GM19455 (cell line): ENCODE measurements around the gene IL5RA.
A peak's percentile ranks its signal among the peaks of the same experiment; 100 is the strongest.

ENCODE experiments used
- ATAC-seq: cut with Tn5 transposase; IDR thresholded peaks from one replicate; pipeline ENCODE4 v1.9.1; 2021; ENCODE audit not compliant: unreplicated experiment

Gene IL5RA

DNA sequence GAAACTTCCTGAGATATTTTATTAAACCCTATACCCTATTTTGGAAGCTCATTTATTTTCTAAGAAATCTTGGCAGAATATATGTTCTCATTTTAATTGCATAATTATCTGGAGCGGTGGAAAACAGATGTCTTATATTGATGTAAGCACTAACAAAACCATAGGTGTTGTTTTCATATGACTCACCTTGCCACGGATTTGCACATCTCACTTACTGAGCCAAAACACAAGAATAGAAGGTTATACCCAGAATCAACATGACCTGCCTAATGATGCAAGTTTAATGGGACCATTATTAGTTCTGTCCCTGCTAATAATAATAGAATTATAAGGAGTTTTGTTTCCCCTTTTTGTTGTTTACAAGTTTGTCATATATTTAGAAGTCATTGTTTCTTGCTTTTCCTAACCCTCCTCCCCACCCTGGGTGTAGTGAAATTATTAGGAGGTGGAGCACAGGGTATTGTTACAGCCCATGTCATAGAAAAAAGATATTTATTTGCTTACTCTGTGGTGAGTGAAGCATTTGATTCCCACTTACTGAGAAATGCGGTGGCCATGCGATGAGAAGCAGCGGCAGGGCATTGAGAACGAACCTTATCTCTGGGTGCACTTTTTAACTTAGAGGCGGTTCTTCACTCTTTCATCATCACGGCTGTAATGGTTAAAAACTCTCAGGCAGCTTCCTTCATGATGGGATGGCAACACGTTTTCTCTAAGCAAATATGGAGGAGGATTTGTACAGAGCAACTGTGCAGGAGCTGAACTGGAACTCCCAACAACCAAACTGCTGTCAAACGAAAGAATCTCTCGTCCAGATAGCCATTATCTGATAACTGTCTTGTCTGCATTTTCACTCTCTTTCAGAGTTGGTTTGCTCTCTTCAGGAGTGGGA, 521 bp downstream of the IL5RA start:
- peak; percentile 68 for ATAC-seq

DNA sequence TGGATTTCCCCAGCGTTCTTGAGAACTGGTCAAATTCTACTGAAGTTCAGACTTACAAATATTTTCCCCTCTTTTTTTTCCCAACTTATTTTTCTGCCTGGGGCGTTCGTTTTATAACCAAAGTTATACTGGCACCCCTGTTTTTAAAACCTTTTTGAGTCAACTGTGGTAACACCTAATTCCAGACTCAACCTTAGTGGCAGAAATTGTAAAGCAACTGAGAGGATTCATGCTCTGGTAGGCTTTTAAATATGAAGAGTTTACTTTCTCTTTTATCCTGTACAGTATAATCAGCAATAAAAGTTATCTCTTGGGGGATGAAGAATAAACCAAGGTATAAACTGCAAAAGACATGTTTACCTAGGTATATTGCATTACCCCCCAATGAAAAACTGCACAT, 2.3 kb downstream of the IL5RA start:
- no peak for ATAC-seq

DNA sequence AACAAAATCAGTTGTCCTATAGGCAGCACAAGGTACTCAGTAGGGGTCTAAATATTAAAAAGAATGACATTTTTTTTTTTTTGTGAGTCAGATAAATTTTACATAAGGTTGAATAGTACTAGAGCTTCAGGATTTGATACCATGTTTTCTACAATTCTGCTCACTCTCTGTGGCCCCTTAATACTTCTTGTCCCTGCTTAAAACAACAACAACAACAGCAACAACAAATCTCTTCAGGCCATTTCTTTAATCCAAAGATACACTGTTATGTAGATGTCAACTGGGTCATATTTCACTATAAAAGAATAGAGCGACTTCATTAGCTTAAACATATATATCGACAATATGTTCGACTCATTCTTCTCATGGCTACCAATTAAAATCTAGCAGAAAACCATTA, 3.0 kb downstream of the IL5RA start:
- no peak for ATAC-seq

DNA sequence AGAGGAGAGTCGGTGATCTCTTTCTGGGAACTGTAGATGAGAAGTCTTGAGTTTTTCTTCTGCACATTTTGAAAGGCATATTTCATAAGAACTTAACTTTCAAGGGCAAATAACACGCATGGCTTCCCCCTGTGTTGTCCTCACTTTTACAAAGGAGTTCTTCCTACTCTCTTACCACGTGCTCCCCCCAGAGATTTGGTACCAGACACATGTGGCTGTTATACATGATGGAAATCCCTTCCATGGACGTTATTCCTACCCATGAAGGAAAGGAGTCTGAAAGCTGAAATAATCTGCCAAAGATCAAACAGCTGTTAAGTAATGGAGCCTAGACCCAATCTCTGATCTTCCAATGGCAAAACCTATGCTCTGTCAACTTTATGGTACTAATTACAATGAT, 4.4 kb downstream of the IL5RA start:
- no peak for ATAC-seq

DNA sequence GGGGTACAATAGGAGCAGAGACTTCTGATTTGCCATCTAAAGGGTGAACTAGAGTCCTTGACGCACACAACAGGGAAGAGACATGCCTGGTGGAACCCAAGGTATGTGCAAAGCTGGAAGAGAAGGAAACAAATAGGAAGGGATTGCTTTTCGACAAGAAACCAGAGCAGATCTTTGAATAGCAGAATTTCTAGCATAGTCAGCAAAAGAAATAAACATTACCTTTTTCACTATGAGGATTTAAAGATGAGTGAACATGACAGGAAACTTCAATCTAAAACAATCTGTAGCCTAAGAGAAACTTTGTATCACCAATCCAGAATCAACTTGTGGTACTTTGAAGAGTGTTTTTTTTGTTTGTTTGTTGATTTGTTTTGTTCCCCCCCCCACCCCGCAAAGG, 4.9 kb downstream of the IL5RA start:
- ATAC-seq = no peak

DNA sequence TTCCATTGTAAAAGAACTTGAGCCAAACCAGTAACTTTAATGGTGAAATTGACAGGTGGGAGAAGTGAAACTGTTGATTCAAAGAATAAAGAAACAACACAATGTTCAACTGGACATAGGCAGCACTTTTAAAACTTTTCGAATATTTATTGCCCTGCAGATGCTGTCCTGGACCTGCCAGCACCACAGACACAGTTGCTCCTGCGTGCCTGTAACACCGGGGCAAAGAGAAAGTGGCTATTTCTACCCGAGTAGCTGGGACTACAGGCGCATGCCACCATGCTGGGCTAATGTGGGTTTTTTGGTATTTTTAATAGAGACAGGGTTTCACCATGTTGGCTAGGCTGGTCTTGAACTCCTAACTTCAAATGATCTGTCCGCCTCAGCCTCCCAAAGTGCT, 7.4 kb downstream of the IL5RA start:
- no peak for ATAC-seq

DNA sequence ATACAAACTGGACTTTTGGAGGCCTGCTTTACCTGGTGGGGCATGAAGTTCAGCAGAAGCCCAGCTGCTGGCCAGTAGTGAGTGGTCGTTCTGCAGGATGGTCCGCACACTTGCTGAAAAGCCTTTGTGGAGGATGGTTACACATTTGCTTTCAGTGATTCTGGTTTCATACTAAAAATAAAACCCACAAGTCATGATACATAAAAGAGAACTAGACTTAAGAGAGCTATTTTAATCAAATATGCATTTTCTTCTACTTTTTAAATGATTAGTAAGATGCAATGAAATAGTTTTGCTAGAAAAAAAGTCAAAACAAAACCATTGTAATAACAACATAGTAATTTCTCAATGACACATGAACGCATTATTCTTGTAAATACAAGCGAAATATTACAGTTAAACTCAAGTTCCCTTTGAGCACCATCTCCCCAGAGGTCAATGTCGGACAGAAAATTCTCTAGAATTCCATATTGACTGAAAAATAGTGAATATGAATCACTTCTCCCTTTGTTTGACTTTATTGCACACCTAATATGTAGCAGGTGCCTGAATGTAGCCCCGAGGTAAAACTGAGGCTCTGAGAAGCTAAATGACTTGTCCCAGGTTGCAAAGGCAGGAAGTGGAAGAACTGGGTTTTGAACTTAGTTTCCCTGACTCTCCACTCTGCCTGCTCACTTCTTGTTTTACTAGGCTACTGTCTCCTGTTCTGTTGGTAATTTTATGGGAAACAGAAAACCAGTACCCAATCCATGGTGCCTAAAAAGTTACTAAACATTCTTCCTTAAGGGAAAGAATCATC, 8.3 kb downstream of the IL5RA start:
- ATAC-seq = peak; percentile 70

DNA sequence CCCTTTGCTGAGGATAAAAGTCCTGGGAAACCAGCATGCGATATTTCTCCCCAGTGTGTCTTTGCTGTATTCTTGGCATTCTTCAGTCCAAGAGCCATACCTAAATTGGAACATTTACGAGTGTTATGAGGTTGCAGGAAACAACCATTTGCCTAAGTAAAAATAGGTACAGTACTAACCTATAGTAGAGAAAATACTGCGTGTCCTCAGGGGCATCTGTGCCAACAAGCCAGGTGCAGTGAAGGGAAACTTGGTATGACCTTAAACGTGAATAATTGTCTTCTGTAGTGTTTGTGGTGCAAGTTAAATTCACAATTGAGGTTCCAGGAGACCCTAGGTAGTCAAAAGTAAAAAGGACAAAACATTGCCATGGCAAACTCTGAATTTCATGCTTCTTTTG, 12.2 kb downstream of the IL5RA start:
- no peak for ATAC-seq

DNA sequence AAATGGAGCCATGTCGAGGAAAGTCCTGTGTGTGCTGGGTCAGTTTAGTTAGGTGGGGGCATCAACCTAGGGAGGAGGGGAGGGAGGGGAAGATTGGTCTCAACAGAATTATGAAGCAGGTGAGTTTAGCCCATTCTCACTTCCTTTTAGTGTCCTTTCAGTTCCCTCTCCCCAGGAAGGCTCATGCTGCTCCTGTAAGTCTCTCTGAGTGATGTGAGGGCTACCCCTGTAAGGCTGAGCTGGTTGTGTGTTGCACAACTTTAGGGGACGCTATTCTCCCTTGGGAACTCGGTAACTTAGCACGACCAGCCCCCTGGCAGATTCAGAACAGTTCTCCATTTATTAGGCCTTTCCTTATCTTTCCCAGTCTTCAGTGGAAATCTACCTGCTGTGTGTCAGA, 21.2 kb downstream of the IL5RA start:
- peak; percentile 96 for ATAC-seq

DNA sequence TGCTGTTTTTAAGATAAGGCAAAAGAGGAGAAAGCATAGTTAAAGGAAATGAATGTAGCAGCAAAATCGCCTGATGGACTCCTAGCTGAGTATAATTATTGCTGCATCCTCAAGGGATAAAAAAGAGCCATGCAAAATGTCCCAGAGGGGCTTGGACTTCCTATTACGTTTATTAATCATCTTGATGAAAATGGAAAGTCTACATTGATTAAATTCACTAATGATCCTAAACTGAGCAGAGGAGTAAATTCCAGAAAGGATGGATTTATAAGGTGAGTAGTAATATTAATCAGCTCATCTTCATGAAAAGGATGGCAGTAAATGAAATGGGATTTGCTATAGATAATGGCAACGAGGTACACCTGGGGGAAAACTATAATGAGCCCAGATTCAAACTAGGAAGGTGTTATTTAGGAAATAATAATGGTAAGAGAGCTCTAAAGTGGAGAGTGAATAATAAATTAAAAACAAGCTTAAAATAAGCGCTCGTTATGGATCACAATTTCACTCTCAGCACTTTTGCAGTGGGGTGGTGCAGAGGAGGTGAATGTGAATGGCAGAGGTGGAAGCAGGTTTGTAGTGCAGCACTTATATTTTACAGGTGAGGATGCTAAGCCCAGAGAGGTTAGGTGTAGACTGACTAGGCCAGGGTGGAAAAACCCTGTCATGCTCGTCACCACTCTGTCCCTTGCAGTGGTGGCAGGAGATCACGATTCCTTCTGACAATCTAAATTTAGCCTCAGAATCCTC, 22.3 kb downstream of the IL5RA start:
- no peak for ATAC-seq

DNA sequence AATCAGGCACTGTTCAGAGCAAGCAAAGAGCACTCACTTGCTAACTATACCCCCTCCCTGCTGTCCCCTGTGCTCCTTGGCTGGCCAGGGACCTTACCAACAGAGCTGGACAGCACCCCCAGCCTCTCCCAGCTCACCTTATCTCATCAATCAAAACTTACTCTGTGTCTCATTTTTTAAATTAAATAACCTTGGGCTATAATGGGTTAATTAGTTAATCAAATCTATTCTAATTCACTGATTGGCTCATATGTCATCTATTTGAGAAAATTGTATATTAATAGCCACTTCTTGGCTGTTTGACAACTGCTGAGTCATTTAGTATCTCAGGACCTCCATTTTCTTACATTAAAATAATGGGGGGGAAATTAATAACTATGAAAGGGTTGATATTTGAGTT, 22.9 kb downstream of the IL5RA start:
- ATAC-seq = no peak

DNA sequence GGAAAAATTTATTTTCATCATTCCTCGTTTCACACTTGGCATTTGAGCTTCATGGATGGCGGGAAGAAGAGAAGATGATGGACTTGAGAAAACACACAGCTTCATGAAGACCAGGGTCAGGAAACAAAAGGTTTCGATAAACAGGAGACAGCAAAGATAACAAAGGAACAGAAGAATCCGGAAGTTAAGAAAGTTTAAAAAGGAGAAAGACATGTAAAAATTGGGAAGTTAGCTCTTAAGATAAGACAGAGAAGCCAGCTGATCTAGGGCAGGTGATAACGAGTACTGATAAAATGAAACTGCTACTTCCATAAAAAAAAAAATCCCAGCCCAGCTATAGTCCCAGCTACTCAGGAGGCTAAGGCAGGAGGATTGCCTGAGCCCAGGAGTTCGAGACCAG, 23.9 kb downstream of the IL5RA start:
- no peak for ATAC-seq

DNA sequence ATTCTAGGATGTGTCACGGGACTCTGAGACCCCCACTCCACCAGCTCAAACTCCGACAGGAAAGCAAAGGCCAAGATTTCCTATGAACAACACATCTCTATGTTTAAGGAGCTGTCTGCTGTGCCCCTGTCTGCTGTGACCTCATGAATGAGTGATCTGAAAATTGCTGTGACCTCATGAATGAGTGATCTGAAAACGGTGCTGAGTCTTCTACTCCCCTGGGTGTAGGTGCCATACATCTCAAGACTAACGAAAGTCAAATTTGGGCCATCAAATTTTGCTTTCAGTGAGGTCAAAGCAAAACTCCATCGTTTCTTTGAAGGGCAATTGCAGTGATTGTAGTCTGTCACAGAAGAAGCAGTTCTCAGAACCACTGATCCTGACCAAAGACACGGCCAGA, 24.4 kb downstream of the IL5RA start:
- ATAC-seq = no peak

DNA sequence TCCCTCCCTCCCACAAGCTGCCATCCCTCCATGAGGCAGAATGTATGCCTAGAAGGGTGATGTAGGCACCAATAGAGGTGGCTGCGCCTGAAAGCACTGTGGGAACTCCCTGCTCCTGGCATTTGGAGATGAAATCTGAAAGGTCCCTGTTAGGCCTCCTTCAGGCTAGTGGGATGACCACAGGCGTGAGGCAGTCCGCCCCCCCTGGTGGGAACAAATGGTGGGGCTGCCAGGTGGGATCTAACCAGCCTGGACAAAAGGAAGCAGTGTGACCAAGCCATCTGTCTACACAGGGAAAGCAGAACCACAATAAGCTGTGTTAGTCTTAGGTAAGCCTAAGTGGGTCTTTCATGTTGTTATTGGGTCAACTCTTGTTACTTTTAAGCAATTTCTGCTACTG, 25.3 kb downstream of the IL5RA start:
- ATAC-seq = no peak

DNA sequence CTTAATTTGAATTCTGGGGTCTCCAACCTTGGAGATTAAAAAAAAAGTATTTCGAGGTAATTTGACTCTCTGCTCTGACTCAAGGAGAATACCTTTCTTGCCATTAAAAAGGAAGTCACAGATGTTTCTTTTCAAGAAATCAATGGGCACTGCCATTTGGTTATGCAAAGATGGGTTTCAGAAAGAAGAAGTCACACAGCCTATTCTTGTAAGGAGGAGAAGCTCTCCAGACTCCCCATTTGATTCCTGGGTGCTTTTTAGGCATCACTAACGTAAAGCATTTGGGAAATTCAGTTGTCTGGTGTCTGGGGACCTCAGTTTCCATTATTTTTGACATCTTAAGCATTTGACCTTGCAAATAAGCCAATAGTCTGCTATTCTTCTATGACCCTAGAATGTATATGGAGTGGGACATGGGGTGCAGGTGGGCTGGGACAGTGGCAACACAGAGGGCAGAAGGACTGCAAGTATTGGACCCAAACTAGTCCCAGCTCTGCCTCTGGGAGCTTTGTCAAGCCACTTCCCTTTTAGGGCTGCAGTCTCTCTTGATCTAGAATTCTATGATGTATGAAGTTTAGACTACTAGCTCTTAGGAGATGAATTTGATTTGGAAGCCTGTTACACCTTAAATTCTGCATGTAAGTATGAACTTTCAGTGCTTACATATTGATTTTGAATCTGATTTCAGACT, 27.8 kb downstream of the IL5RA start:
- peak; percentile 92 for ATAC-seq

DNA sequence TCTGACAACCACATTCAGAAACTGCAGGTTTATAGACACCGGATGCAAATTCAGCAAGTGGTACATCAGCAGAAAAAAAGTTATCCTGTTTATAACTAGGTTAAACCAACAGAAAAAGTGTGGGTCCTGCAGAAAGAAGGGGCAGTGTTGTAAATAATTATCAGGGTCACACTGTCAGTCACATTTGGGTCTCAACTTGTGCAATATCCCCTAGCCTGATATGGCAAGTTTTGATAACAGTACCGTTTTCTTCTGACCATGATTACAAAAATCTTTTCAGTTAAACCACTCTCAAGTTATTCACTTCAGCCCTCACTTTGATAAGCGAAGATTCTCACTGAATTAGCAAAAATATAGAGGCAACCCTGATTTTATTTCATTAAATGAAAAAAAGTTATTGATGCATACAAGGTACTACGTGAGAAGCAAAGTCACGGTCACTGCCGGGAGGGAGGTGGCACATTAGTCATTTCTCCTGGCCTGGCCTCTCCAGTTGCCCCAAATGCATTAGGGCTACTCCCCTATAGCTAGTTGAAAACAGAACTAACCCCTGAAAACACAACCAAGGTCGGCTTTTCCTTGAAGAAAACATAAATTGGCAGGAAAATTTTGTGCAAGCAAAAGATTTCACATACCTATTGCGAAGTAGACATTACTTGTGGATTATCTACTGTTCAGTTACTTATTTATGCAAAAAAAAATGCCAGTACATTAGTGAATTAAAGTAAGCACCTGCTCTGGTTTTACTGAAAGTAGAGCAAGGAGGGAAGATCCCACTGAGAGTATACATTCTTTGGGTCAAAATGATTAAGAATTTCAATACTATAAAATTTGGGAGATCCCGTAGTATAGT, 28.6 kb downstream of the IL5RA start:
- ATAC-seq = peak; percentile 49

DNA sequence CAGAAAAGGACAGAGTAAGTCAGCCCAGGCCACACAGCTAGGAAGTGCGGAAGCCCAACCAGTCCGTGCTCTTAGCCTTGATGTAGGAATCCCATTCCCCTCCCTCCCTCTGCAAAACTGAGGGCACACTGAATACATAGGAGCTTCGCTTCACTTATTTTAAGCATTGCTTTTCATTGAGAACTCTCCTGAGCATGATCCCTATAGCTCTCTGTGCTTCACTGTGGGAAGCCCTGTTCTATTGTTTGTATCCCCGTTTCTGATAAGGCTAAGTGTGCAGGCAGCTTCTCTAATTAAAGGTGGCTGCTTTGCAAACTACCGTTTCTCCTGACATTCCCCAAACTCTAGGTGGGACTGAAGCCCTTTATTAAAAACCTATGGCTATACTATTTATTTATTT, 29.9 kb downstream of the IL5RA start:
- ATAC-seq = no peak

DNA sequence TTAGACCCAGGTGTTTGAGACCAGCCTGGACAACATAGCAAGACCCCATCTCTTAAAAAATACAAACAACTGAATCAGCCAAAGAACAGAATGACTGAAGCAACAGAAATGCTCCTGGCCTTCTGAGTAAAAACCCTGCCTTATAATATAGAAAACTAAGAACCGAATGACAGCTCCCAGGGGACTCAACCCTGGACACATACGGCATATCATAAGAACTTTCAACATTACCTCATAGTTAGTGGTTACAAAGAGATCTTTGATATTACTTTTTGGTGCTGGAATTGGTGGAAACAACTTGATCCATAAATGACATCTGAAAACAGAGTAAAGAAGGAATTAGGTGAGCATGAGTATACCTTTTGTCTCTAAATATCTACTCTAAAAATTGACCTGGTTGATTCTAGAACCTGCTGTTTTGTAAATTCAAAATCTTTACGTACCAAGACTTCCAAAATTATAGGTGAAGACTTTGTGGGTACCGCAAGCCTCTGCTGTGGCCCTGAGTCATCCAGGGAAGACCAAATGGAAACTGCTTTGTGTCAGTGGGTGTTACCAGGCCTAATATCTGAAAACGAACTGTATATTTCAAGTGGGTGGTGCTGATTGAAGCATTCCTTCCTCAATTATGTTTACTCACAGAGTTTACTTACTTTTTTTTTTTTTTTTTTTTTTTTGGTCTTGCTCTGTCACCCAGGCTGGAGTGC, 35.5 kb downstream of the IL5RA start:
- no peak for ATAC-seq

DNA sequence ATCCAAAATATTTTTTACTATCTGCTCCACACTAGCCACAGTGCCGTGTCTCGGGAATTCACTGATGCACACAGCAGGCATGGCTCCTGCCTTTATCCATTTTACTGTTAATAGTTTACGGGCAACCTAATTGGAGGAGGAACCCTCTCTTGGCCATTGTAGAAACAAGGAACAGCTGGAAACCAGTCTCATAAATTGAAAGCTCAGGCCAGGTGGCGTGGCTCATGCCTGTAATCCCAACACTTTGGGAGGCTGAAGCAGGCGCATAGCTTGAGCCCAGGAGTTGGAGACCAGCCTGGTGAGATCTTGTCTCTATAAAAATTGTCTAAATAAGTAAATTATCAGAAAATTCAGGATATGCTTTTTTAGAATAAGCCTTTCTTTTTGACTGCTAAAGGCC, 39.0 kb downstream of the IL5RA start:
- no peak for ATAC-seq
